ENCODE results near the gene ALDH3B1.

ALDH3B1 gene

GRCh38 chr11:68040101-68040956 lies 30.2 kb downstream of the ALDH3B1 start:
- DNase-seq (ENCODE audit: low spot score in 2 of 2) (peak in 1 of 2 donors; percentile 76), ATAC-seq (peak; percentile 47)
- peak overlapping the region; percentile 100 for H3K27ac Mint-ChIP-seq

GRCh38 chr11:68040957-68041591 lies 30.9 kb downstream of the ALDH3B1 start:
- Mint-ChIP-seq H3K9me3 (no peaks in the 10 kb centered on the region), H3K4me3 (peak overlapping the region; percentile 91), H3K4me1 (peaks cover 39% of the 10 kb centered on the region), H3K27ac (peak overlapping the region; percentile 100), H3K36me3 (peaks cover 42% of the 10 kb centered on the region)
- no peak for DNase-seq (ENCODE audit: low spot score in 2 of 2)
- no peak for ATAC-seq

More at GRCh38 chr11:68040101-68040956, 30.2 kb downstream of the ALDH3B1 start:
- Mint-ChIP-seq H3K4me1 (peaks cover 41% of the 10 kb centered on the region), H3K4me3 (peak overlapping the region; percentile 91), H3K9me3 (no peaks in the 10 kb centered on the region), H3K36me3 (peaks cover 42% of the 10 kb centered on the region)

- H3K27ac Mint-ChIP-seq: peak overlapping the region; percentile 89
- no peak for DNase-seq (ENCODE audit: low spot score in 2 of 2)
These were observed 31.6 kb downstream of the ALDH3B1 start for GRCh38 chr11:68041617-68042218.

GRCh38 chr11:68042219-68043028 lies 32.3 kb downstream of the ALDH3B1 start:
- peaks cover 26% of the 10 kb centered on the region for H3K4me1 Mint-ChIP-seq
- no peaks in the 10 kb centered on the region for H3K9me3 Mint-ChIP-seq
- peak overlapping the region; percentile 89 for H3K27ac Mint-ChIP-seq
- peaks cover 47% of the 10 kb centered on the region for H3K36me3 Mint-ChIP-seq
- ATAC-seq (no peak), DNase-seq (ENCODE audit: low spot score in 2 of 2) (no peak)
- peak overlapping the region; percentile 91 for H3K4me3 Mint-ChIP-seq

More at GRCh38 chr11:68041617-68042218, 31.6 kb downstream of the ALDH3B1 start:
- H3K4me3 Mint-ChIP-seq: peak overlapping the region; percentile 91
- no peaks in the 10 kb centered on the region for H3K9me3 Mint-ChIP-seq
- ATAC-seq: no peak
- H3K36me3 Mint-ChIP-seq: peaks cover 44% of the 10 kb centered on the region
- H3K4me1 Mint-ChIP-seq: peaks cover 33% of the 10 kb centered on the region

GRCh38 chr11:68043029-68043348 lies 32.9 kb downstream of the ALDH3B1 start:
- no peak overlapping the region for H3K4me3 Mint-ChIP-seq
- peaks cover 52% of the 10 kb centered on the region for H3K36me3 Mint-ChIP-seq
- H3K4me1 Mint-ChIP-seq: peaks cover 22% of the 10 kb centered on the region
- DNase-seq (ENCODE audit: low spot score in 2 of 2) (no peak), ATAC-seq (no peak)
- H3K27ac Mint-ChIP-seq: no peak overlapping the region
- no peaks in the 10 kb centered on the region for H3K9me3 Mint-ChIP-seq

- DNase-seq (ENCODE audit: low spot score in 2 of 2) (no peak), ATAC-seq (no peak)
- H3K9me3 Mint-ChIP-seq: no peaks in the 10 kb centered on the region
- peaks cover 58% of the 10 kb centered on the region for H3K36me3 Mint-ChIP-seq
- peaks cover 22% of the 10 kb centered on the region for H3K4me1 Mint-ChIP-seq
- H3K4me3 Mint-ChIP-seq: no peak overlapping the region
- H3K27ac Mint-ChIP-seq: no peak overlapping the region
These were observed 33.4 kb downstream of the ALDH3B1 start for GRCh38 chr11:68043349-68044144.

GRCh38 chr11:68044145-68044813 lies 34.2 kb downstream of the ALDH3B1 start:
- ATAC-seq (no peak), DNase-seq (ENCODE audit: low spot score in 2 of 2) (no peak)
- Mint-ChIP-seq H3K27ac (peak overlapping the region; percentile 20), H3K36me3 (peaks cover 65% of the 10 kb centered on the region), H3K4me1 (peaks cover 22% of the 10 kb centered on the region), H3K9me3 (no peaks in the 10 kb centered on the region), H3K4me3 (no peak overlapping the region)

GRCh38 chr11:68044898-68045351 lies 34.8 kb downstream of the ALDH3B1 start:
- H3K36me3 Mint-ChIP-seq: peaks cover 65% of the 10 kb centered on the region
- no peak for ATAC-seq

GRCh38 chr11:68047437-68048290 lies 37.5 kb downstream of the ALDH3B1 start:
- H3K27ac Mint-ChIP-seq: peak overlapping the region; percentile 26

More at GRCh38 chr11:68044898-68045351, 34.8 kb downstream of the ALDH3B1 start:
- Mint-ChIP-seq H3K4me1 (peaks cover 18% of the 10 kb centered on the region), H3K27ac (peak overlapping the region; percentile 20), H3K4me3 (no peak overlapping the region), H3K9me3 (no peaks in the 10 kb centered on the region)
- DNase-seq (ENCODE audit: low spot score in 2 of 2): no peak

GRCh38 chr11:68048681-68049508 lies 38.8 kb downstream of the ALDH3B1 start:
- Mint-ChIP-seq H3K36me3 (peaks cover 82% of the 10 kb centered on the region), H3K9me3 (no peaks in the 10 kb centered on the region), H3K4me1 (no peaks in the 10 kb centered on the region), H3K4me3 (no peak overlapping the region), H3K27ac (no peak overlapping the region)
- DNase-seq (ENCODE audit: low spot score in 2 of 2): no peak
- ATAC-seq: no peak

More at GRCh38 chr11:68047437-68048290, 37.5 kb downstream of the ALDH3B1 start:
- Mint-ChIP-seq H3K4me3 (no peak overlapping the region), H3K9me3 (no peaks in the 10 kb centered on the region), H3K36me3 (peaks cover 72% of the 10 kb centered on the region), H3K4me1 (no peaks in the 10 kb centered on the region)
- ATAC-seq: no peak
- no peak for DNase-seq (ENCODE audit: low spot score in 2 of 2)

- DNase-seq (ENCODE audit: low spot score in 2 of 2) (no peak), ATAC-seq (no peak)
- H3K4me1 Mint-ChIP-seq: no peaks in the 10 kb centered on the region
- no peak overlapping the region for H3K4me3 Mint-ChIP-seq
- H3K9me3 Mint-ChIP-seq: no peaks in the 10 kb centered on the region
- H3K27ac Mint-ChIP-seq: no peak overlapping the region
- H3K36me3 Mint-ChIP-seq: peaks cover 82% of the 10 kb centered on the region
These were observed 39.6 kb downstream of the ALDH3B1 start for GRCh38 chr11:68049509-68050370.

GRCh38 chr11:68050371-68050841 lies 40.3 kb downstream of the ALDH3B1 start:
- Mint-ChIP-seq H3K36me3 (peaks cover 77% of the 10 kb centered on the region), H3K9me3 (no peaks in the 10 kb centered on the region), H3K27ac (no peak overlapping the region), H3K4me3 (no peak overlapping the region), H3K4me1 (no peaks in the 10 kb centered on the region)
- DNase-seq (ENCODE audit: low spot score in 2 of 2): no peak
- no peak for ATAC-seq
